GM23338 (cell line): Measurements from ENCODE around the gene EEF2K. TPM values are rescaled to one million over a fixed set of nuclear protein-coding genes. Genes with fewer than 3 reads are reported as not detected.

ENCODE experiments used
- ATAC-seq: fragments of 200-7000 bp; cut with Tn5 transposase; 3 replicates; pipeline ENCODE4 v1.9.1; 2020
- DNase-seq: peaks from one replicate; pipeline ENCODE4 v3.0.0-alpha.2; 2015; ENCODE audit warnings: low spot score
- H2AFZ ChIP-seq: fragments of 200-600 bp; sonication (generic); 2 replicates; pipeline ENCODE4 v1.8.0; 2016; ENCODE audit warnings: antibody characterized with exemption, mild to moderate bottlenecking, moderate library complexity
- H3F3A ChIP-seq: fragments of 200-600 bp; sonication (generic); replicated peaks from 2 replicates; pipeline ENCODE4 v1.8.0; 2017; ENCODE audit warnings: antibody characterized with exemption, mixed run types, low read depth
- H3K27ac ChIP-seq: fragments of 200-600 bp; sonication (generic); 2 replicates; pipeline ENCODE4 v1.6.1; 2016; ENCODE audit warnings: low read depth
- H3K27me3 ChIP-seq: fragments of 200-600 bp; sonication (generic); 2 replicates; pipeline ENCODE4 v1.8.0; 2016; ENCODE audit warnings: mild to moderate bottlenecking, mixed run types, moderate library complexity; ENCODE audit not compliant: insufficient read depth
- H3K36me3 ChIP-seq: fragments of 200-600 bp; sonication (generic); 2 replicates; pipeline ENCODE4 v1.8.0; 2016; ENCODE audit warnings: mild to moderate bottlenecking; ENCODE audit not compliant: insufficient read depth
- H3K4me1 ChIP-seq: fragments of 200-600 bp; sonication (generic); 2 replicates; pipeline ENCODE4 v1.8.0; 2016; ENCODE audit warnings: mild to moderate bottlenecking, moderate library complexity; ENCODE audit not compliant: insufficient read depth
- H3K4me2 ChIP-seq: fragments of 200-600 bp; sonication (generic); 2 replicates; pipeline ENCODE4 v1.7.1; 2017; ENCODE audit warnings: mixed run types
- H3K4me3 ChIP-seq: fragments of 200-600 bp; sonication (generic); 2 replicates; pipeline ENCODE4 v1.6.1; 2016; ENCODE audit warnings: mixed run types
- H3K79me2 ChIP-seq: fragments of 200-600 bp; sonication (generic); replicated peaks from 2 replicates; pipeline ENCODE4 v1.8.0; 2017; ENCODE audit warnings: mild to moderate bottlenecking; ENCODE audit not compliant: insufficient read depth
- H3K9me2 ChIP-seq: fragments of 200-600 bp; sonication (generic); 2 replicates; pipeline ENCODE4 v1.8.0; 2017; ENCODE audit not compliant: insufficient read depth
- H4K20me1 ChIP-seq: fragments of 200-600 bp; sonication (generic); replicated peaks from 2 replicates; pipeline ENCODE4 v1.8.0; 2017; ENCODE audit warnings: mild to moderate bottlenecking; ENCODE audit not compliant: insufficient read depth
- H3K27ac Mint-ChIP-seq: 2 replicates; pipeline ENCODE4 v1.8.0; 2020; ENCODE audit warnings: inconsistent platforms, mild to moderate bottlenecking, moderate library complexity, mixed read lengths
- H3K27me3 Mint-ChIP-seq: 3 replicates; pipeline ENCODE4 v1.8.0; 2022; ENCODE audit warnings: low read depth, mild to moderate bottlenecking, moderate library complexity, mixed read lengths, inconsistent platforms; ENCODE audit not compliant: insufficient read depth, poor library complexity
- H3K36me3 Mint-ChIP-seq: 3 replicates; pipeline ENCODE4 v1.8.0; 2021; ENCODE audit warnings: low read depth, mild to moderate bottlenecking, inconsistent platforms, moderate library complexity, mixed read lengths
- H3K4me1 Mint-ChIP-seq: 3 replicates; pipeline ENCODE4 v1.8.0; 2020; ENCODE audit warnings: mild to moderate bottlenecking, inconsistent platforms, mixed read lengths
- H3K4me3 Mint-ChIP-seq: 3 replicates; pipeline ENCODE4 v1.8.0; 2021; ENCODE audit warnings: moderate library complexity, mild to moderate bottlenecking, inconsistent platforms, mixed read lengths
- H3K9me3 Mint-ChIP-seq: 3 replicates; pipeline ENCODE4 v1.8.0; 2020; ENCODE audit warnings: moderate library complexity, mild to moderate bottlenecking, inconsistent platforms, mixed read lengths
- CREB1 ChIP-seq: fragments of 250-450 bp; sonication (Bioruptor Pico); IDR thresholded peaks from 2 replicates; pipeline ENCODE4 v1.5.0; 2020; ENCODE audit warnings: low read depth, mild to moderate bottlenecking, moderate library complexity
- EZH2phosphoT487 ChIP-seq: fragments of 200-600 bp; sonication (generic); IDR thresholded peaks from one replicate; pipeline ENCODE4 v1.8.1; 2018; ENCODE audit warnings: antibody characterized with exemption; ENCODE audit not compliant: unreplicated experiment
- JUNB ChIP-seq: IDR thresholded peaks from one replicate; pipeline ENCODE4 v1.6.1; 2016; ENCODE audit warnings: antibody characterized with exemption; ENCODE audit not compliant: unreplicated experiment
- NANOG ChIP-seq: IDR thresholded peaks from 2 replicates; pipeline ENCODE4 v1.6.1; 2016; ENCODE audit warnings: antibody characterized with exemption, borderline replicate concordance
- POLR2AphosphoS5 ChIP-seq: IDR thresholded peaks from 2 replicates; pipeline ENCODE4 v1.6.1; 2016; ENCODE audit warnings: antibody characterized with exemption, low read depth
- REST ChIP-seq: IDR thresholded peaks from one replicate; pipeline ENCODE4 v1.6.1; 2018; ENCODE audit warnings: antibody characterized with exemption; ENCODE audit not compliant: unreplicated experiment
- STAT1 ChIP-seq: IDR thresholded peaks from one replicate; pipeline ENCODE4 v1.6.1; 2016; ENCODE audit warnings: antibody characterized with exemption; ENCODE audit not compliant: unreplicated experiment
- ZNF114 ChIP-seq: fragments of 250-450 bp; sonication (Bioruptor Pico); IDR thresholded peaks from 2 replicates; pipeline ENCODE4 v1.5.0; 2020; ENCODE audit warnings: mild to moderate bottlenecking, moderate library complexity
- ZNF331 ChIP-seq: fragments of 250-450 bp; sonication (Bioruptor Pico); IDR thresholded peaks from 2 replicates; pipeline ENCODE4 v1.5.0; 2020; ENCODE audit warnings: low read depth, mild to moderate bottlenecking, moderate library complexity
- polyA plus RNA-seq: library from polyadenylated mRNA; unstranded; fragments of >200 nt; fragmentation: Nextera tagmentation; extraction: Ambion mirVana; gene quantifications from 2 replicates; pipeline ENCODE4 v1.2.1, GENCODE V29; 2016
- total RNA-seq: library from RNA; depleted of rRNA; stranded (reverse); fragments of >200 nt; shearing (Covaris generic); gene quantifications from 2 replicates; pipeline ENCODE4 v1.2.3, GENCODE V29; 2014
- TF ChIP-seq, protein P1 (sequence below), 2 experiments: fragments of 200-600 bp in 1 of 2; sonication (generic) in 1 of 2; conservative IDR thresholded peaks; 2 replicates each; pipeline versions ENCODE4 v1.5.1 to v1.6.1; 2016 to 2017; ENCODE audit warnings: antibody characterized with exemption in 2 of 2, low read depth in 2 of 2, mild to moderate bottlenecking in 2 of 2, moderate library complexity in 1 of 2
- TF ChIP-seq, protein P2 (sequence below): IDR thresholded peaks from 2 replicates; pipeline ENCODE4 v1.6.1; 2016; ENCODE audit warnings: antibody characterized with exemption

The EEF2K gene
- total and polyA plus RNA-seq, 2 experiments from 2014 or later: 5.4 to 23.9 TPM

DNA sequence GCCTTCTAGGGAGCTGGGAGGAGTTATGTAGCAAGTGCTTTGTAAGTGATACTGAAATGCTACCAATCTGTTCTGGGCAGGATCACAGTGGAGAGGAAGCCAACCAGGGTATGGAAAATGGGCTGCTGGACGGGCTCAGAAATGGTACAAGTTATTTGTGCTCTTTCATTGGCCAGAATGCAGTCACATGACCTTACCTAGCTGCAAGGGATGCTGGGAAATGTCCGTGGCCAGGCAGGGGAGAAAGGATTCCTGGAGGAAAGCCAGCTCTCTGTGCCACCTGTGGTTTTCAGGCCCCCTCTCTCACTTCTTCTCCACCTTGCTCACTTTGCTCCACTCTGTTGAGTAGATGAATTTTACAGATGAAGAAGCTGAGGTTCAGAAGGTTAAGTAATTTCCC, 4.8 kb downstream of the EEF2K start:
- Histone ChIP-seq H3K79me2 (peaks cover 74% of the 10 kb centered on the region), H3K27me3 (no peaks in the 10 kb centered on the region), H3K36me3 (no peaks in the 10 kb centered on the region), H3F3A (peaks cover 9% of the 10 kb centered on the region; the same call in 1 of the 2 replicates), H3K4me1 (peaks cover 16% of the 10 kb centered on the region), H2AFZ (no peak overlapping the region), H3K27ac (no peak overlapping the region), H4K20me1 (peaks cover 13% of the 10 kb centered on the region), H3K4me3 (no peak overlapping the region), H3K9me2 (no peaks in the 10 kb centered on the region), H3K4me2 (no peak overlapping the region)
- Mint-ChIP-seq H3K27ac (no peak overlapping the region), H3K4me1 (peaks cover 9% of the 10 kb centered on the region), H3K36me3 (peaks cover 47% of the 10 kb centered on the region), H3K27me3 (peaks cover 23% of the 10 kb centered on the region), H3K9me3 (peaks cover 4% of the 10 kb centered on the region; the same call in 2 of the 3 replicates), H3K4me3 (no peak overlapping the region)
- no peak for TF ChIP-seq CREB1 (CRISPR knock-in tag)
- no peak for TF ChIP-seq EZH2phosphoT487
- TF ChIP-seq, protein P1, sequence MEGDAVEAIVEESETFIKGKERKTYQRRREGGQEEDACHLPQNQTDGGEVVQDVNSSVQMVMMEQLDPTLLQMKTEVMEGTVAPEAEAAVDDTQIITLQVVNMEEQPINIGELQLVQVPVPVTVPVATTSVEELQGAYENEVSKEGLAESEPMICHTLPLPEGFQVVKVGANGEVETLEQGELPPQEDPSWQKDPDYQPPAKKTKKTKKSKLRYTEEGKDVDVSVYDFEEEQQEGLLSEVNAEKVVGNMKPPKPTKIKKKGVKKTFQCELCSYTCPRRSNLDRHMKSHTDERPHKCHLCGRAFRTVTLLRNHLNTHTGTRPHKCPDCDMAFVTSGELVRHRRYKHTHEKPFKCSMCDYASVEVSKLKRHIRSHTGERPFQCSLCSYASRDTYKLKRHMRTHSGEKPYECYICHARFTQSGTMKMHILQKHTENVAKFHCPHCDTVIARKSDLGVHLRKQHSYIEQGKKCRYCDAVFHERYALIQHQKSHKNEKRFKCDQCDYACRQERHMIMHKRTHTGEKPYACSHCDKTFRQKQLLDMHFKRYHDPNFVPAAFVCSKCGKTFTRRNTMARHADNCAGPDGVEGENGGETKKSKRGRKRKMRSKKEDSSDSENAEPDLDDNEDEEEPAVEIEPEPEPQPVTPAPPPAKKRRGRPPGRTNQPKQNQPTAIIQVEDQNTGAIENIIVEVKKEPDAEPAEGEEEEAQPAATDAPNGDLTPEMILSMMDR (conservative IDR thresholded peaks at IDR 0.05; ENCODE audit: low read depth in 2 of 2): no peak
- TF ChIP-seq ZNF114: no peak
- TF ChIP-seq REST: no peak
- TF ChIP-seq, protein P2, sequence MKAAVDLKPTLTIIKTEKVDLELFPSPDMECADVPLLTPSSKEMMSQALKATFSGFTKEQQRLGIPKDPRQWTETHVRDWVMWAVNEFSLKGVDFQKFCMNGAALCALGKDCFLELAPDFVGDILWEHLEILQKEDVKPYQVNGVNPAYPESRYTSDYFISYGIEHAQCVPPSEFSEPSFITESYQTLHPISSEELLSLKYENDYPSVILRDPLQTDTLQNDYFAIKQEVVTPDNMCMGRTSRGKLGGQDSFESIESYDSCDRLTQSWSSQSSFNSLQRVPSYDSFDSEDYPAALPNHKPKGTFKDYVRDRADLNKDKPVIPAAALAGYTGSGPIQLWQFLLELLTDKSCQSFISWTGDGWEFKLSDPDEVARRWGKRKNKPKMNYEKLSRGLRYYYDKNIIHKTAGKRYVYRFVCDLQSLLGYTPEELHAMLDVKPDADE: no peak
- no peak for TF ChIP-seq STAT1
- no peak for TF ChIP-seq JUNB
- no peak for TF ChIP-seq POLR2AphosphoS5
- no peak for TF ChIP-seq ZNF331 (CRISPR knock-in tag)
- TF ChIP-seq NANOG: no peak
- DNase-seq: no peak
- no peak for ATAC-seq
